ENCODE measurements around the gene FAM170B. TPM values are rescaled to one million over a fixed set of nuclear protein-coding genes. Genes with fewer than 3 reads are reported as not detected.

The FAM170B gene
- total RNA-seq, 1 experiment from 2014 or later: not detected

DNA sequence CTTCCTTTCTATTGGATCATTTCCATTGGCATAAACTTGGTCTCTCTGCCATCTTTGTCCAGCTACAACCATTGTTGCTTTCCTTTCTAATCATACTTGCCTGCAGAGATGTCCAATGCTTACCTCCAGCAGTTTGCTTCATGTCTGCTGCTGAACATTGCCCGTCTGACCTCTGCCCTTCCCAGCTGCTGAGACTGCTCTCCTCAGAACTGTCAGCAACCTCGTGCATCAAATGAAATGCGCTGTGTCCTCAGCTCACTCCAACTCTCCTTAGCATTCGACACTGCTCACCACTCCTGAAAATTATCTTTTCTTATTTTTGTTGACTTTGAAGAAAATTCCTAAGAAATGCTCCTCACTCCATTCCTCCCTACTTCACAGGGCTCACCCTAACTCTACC is 5.0 kb downstream of the FAM170B start:
- Histone ChIP-seq H3K9me3 (ENCODE audit: control insufficient read depth, insufficient read depth, low read depth, low read length) (no peaks in the 10 kb centered on the region), H3K27ac (ENCODE audit: low read length) (no peak overlapping the region), H3K4me3 (ENCODE audit: low read depth in 2 of 2, low read length in 2 of 2) (no peak overlapping the region), H3K27me3 (ENCODE audit: control insufficient read depth, insufficient read depth, low read length) (peaks cover 6% of the 10 kb centered on the region), H3K36me3 (ENCODE audit: control insufficient read depth, insufficient read depth, low read length) (no peaks in the 10 kb centered on the region), H3K4me1 (ENCODE audit: control insufficient read depth, insufficient read depth, low read length) (no peaks in the 10 kb centered on the region)
- intact Hi-C loops (cut with micrococcal nuclease; ENCODE audit: unreplicated experiment): no loop called here
- no peak for ATAC-seq
- BruUV-seq (replicated peaks): no TSS peak
- TF ChIP-seq, protein P1, sequence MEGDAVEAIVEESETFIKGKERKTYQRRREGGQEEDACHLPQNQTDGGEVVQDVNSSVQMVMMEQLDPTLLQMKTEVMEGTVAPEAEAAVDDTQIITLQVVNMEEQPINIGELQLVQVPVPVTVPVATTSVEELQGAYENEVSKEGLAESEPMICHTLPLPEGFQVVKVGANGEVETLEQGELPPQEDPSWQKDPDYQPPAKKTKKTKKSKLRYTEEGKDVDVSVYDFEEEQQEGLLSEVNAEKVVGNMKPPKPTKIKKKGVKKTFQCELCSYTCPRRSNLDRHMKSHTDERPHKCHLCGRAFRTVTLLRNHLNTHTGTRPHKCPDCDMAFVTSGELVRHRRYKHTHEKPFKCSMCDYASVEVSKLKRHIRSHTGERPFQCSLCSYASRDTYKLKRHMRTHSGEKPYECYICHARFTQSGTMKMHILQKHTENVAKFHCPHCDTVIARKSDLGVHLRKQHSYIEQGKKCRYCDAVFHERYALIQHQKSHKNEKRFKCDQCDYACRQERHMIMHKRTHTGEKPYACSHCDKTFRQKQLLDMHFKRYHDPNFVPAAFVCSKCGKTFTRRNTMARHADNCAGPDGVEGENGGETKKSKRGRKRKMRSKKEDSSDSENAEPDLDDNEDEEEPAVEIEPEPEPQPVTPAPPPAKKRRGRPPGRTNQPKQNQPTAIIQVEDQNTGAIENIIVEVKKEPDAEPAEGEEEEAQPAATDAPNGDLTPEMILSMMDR (IDR thresholded peaks at IDR 0.05): no peak
- TF ChIP-seq, protein P2, sequence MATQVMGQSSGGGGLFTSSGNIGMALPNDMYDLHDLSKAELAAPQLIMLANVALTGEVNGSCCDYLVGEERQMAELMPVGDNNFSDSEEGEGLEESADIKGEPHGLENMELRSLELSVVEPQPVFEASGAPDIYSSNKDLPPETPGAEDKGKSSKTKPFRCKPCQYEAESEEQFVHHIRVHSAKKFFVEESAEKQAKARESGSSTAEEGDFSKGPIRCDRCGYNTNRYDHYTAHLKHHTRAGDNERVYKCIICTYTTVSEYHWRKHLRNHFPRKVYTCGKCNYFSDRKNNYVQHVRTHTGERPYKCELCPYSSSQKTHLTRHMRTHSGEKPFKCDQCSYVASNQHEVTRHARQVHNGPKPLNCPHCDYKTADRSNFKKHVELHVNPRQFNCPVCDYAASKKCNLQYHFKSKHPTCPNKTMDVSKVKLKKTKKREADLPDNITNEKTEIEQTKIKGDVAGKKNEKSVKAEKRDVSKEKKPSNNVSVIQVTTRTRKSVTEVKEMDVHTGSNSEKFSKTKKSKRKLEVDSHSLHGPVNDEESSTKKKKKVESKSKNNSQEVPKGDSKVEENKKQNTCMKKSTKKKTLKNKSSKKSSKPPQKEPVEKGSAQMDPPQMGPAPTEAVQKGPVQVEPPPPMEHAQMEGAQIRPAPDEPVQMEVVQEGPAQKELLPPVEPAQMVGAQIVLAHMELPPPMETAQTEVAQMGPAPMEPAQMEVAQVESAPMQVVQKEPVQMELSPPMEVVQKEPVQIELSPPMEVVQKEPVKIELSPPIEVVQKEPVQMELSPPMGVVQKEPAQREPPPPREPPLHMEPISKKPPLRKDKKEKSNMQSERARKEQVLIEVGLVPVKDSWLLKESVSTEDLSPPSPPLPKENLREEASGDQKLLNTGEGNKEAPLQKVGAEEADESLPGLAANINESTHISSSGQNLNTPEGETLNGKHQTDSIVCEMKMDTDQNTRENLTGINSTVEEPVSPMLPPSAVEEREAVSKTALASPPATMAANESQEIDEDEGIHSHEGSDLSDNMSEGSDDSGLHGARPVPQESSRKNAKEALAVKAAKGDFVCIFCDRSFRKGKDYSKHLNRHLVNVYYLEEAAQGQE (IDR thresholded peaks at IDR 0.05; ENCODE audit: insufficient read depth in 1 of 2, low read depth in 2 of 2, low read length in 1 of 2): no peak
- no peak for TF ChIP-seq SIN3A (IDR thresholded peaks at IDR 0.05; ENCODE audit: borderline replicate concordance, insufficient read depth, low read depth, low read length)
- no peak for TF ChIP-seq TCF7L2 (IDR thresholded peaks at IDR 0.05; ENCODE audit: low read depth, low read length)
- TF ChIP-seq POLR2AphosphoS5 (IDR thresholded peaks at IDR 0.05; ENCODE audit: low read depth, low read length): no peak
- DNase-seq (ENCODE audit: low read depth, low spot score): no peak
- ChIA-PET POLR2A (no interaction called here), CTCF (no interaction called here)
- in situ Hi-C loops (cut with HindIII; ENCODE audit: low pct_unique_long_range_greater_than_20kb, low sequenced_read_pairs): no loop called here

DNA sequence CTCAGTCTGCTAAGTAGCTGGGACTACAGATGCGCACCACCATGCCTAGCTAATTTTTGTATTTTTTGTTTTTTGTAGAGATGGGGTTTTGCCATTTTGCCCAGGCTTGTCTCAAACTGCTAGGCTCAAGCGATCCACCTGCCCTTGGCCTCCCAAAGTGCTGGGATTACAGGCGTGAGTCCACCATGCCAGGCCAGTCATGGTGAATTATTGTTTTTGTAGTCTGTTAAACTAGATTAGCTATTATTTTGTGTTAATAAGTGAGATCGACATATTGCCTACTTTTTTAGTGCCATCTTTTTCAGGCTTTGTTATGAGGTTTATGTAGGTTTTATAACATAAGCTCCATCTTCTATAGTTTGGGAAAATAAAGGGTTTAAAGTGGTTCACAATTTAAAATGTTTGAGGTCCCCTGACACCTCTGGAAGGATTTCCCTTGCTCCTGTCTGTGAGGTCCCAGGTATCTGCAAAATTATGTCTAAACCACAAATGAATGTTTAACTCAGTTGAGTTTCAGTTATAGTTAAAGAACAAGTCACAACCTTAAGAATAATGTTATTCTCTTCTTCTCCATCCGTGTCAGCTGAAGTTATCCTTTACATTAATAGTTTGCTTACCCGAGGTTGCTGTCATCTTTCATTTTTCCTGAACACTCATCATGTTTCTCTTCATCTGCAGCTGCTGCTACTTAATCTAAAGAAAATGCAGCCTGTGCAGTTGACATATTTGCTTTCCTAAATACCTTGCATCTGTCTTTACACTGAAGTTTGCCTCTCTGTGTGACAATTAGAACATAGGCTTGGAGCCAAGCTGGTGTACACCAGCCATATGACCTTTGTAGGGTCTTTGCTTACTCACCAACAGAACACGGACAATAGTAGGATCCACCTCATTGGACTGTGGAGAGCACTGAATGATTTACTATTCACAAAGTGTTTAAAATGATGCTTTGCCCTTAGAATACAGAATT is 9.6 kb downstream of the FAM170B start:
- Histone ChIP-seq H3K4me3 (ENCODE audit: low read depth in 2 of 2, low read length in 2 of 2) (no peak overlapping the region), H3K4me1 (ENCODE audit: control insufficient read depth, insufficient read depth, low read length) (no peaks in the 10 kb centered on the region), H3K27me3 (ENCODE audit: control insufficient read depth, insufficient read depth, low read length) (peaks cover 7% of the 10 kb centered on the region; the same call in 1 of the 2 replicates), H3K27ac (ENCODE audit: low read length) (no peak overlapping the region), H3K9me3 (ENCODE audit: control insufficient read depth, insufficient read depth, low read depth, low read length) (no peaks in the 10 kb centered on the region), H3K36me3 (ENCODE audit: control insufficient read depth, insufficient read depth, low read length) (no peaks in the 10 kb centered on the region)
- in situ Hi-C loops (cut with HindIII; ENCODE audit: low pct_unique_long_range_greater_than_20kb, low sequenced_read_pairs): no loop called here
- no TSS peak for BruUV-seq (replicated peaks)
- TF ChIP-seq, protein P1 (IDR thresholded peaks at IDR 0.05): no peak
- TF ChIP-seq TCF7L2 (IDR thresholded peaks at IDR 0.05; ENCODE audit: low read depth, low read length) (no peak), SIN3A (IDR thresholded peaks at IDR 0.05; ENCODE audit: borderline replicate concordance, insufficient read depth, low read depth, low read length) (no peak), POLR2AphosphoS5 (IDR thresholded peaks at IDR 0.05; ENCODE audit: low read depth, low read length) (no peak)
- TF ChIP-seq, protein P2 (IDR thresholded peaks at IDR 0.05; ENCODE audit: insufficient read depth in 1 of 2, low read depth in 2 of 2, low read length in 1 of 2): no peak
- DNase-seq (ENCODE audit: low read depth, low spot score) (no peak), ATAC-seq (no peak)
- ChIA-PET POLR2A (no interaction called here), CTCF (no interaction called here)
- intact Hi-C loops (cut with micrococcal nuclease; ENCODE audit: unreplicated experiment): no loop called here
